WTC11 (cell line): ENCODE data around the gene HIP1R. TPM values are rescaled to one million over a fixed set of nuclear protein-coding genes. Genes with fewer than 3 reads are reported as not detected.

ENCODE experiments used
- ATAC-seq: fragments of 200-7000 bp; cut with Tn5 transposase; 2 replicates; pipeline ENCODE4 v1.10.0; 2021; ENCODE audit warnings: mild to moderate bottlenecking, moderate library complexity
- CTCF ChIA-PET: fragments of 300-600 bp; sonication (Branson Sonifier 250); formaldehyde crosslinking; loops from one replicate; lab custom pipeline; 2021; ENCODE audit warnings: antibody characterized with exemption; lab: Charles Lee
- POLR2A ChIA-PET: fragments of 350-600 bp; sonication (Branson Sonifier 250); formaldehyde crosslinking; loops from one replicate; lab custom pipeline; 2021; ENCODE audit warnings: antibody characterized with exemption; lab: Charles Lee
- DNase-seq: peaks from one replicate; pipeline ENCODE4 v3.0.0; 2021; ENCODE audit warnings: low spot score
- H3K27ac Mint-ChIP-seq: 2 replicates; pipeline ENCODE4 v1.8.0; 2021; ENCODE audit warnings: mixed read lengths
- H3K27me3 Mint-ChIP-seq: 2 replicates; pipeline ENCODE4 v1.8.0; 2021; ENCODE audit warnings: low read depth, mild to moderate bottlenecking, moderate library complexity, mixed read lengths
- H3K36me3 Mint-ChIP-seq: 2 replicates; pipeline ENCODE4 v1.8.0; 2021; ENCODE audit warnings: mixed read lengths
- H3K4me1 Mint-ChIP-seq: 2 replicates; pipeline ENCODE4 v1.8.0; 2022; ENCODE audit warnings: mixed read lengths
- H3K4me3 Mint-ChIP-seq: 2 replicates; pipeline ENCODE4 v1.8.0; 2021; ENCODE audit warnings: mild to moderate bottlenecking, moderate library complexity, mixed read lengths
- H3K9me3 Mint-ChIP-seq: 2 replicates; pipeline ENCODE4 v1.8.0; 2021; ENCODE audit warnings: mixed read lengths
- CBFB ChIP-seq: sonication (generic); formaldehyde crosslinking; IDR thresholded peaks from 2 replicates; pipeline ENCODE4 v1.8.1; 2022; ENCODE audit warnings: mild to moderate bottlenecking, low read depth, missing genetic modification reagents
- EMX1 ChIP-seq: fragments of 250-450 bp; sonication (Bioruptor Pico); IDR thresholded peaks from 2 replicates; pipeline ENCODE4 v1.8.0; 2021; ENCODE audit warnings: mild to moderate bottlenecking
- FOXP1 ChIP-seq: sonication (generic); formaldehyde crosslinking; IDR thresholded peaks from 2 replicates; pipeline ENCODE4 v1.8.0; 2022; ENCODE audit warnings: missing genetic modification reagents, mild to moderate bottlenecking, moderate library complexity, borderline replicate concordance
- IRF2 ChIP-seq: sonication (generic); formaldehyde crosslinking; IDR thresholded peaks from 2 replicates; pipeline ENCODE4 v1.8.0; 2022; ENCODE audit warnings: low read depth, missing genetic modification reagents, borderline replicate concordance
- KAT7 ChIP-seq: sonication (generic); formaldehyde crosslinking; IDR thresholded peaks from 2 replicates; pipeline ENCODE4 v1.8.1; 2023; ENCODE audit warnings: missing genetic modification reagents, mild to moderate bottlenecking, borderline replicate concordance
- MLX ChIP-seq: sonication (generic); formaldehyde crosslinking; IDR thresholded peaks from 2 replicates; pipeline ENCODE4 v1.8.1; 2023; ENCODE audit warnings: mild to moderate bottlenecking, missing genetic modification reagents, moderate library complexity
- MXD4 ChIP-seq: fragments of 250-450 bp; sonication (Bioruptor Pico); IDR thresholded peaks from 2 replicates; pipeline ENCODE4 v1.8.0; 2021; ENCODE audit warnings: mild to moderate bottlenecking, moderate library complexity, borderline replicate concordance
- NR1H2 ChIP-seq: sonication (generic); formaldehyde crosslinking; IDR thresholded peaks from 2 replicates; pipeline ENCODE4 v1.9.0; 2021; ENCODE audit warnings: mild to moderate bottlenecking, moderate library complexity, missing genetic modification reagents
- NR3C1 ChIP-seq: sonication (generic); formaldehyde crosslinking; conservative IDR thresholded peaks from 2 replicates; pipeline ENCODE4 v1.8.1; 2023; ENCODE audit warnings: low read depth, mild to moderate bottlenecking, missing genetic modification reagents
- OVOL2 ChIP-seq: fragments of 250-450 bp; sonication (Bioruptor Pico); IDR thresholded peaks from 2 replicates; pipeline ENCODE4 v1.9.0; 2021; ENCODE audit warnings: mild to moderate bottlenecking, borderline replicate concordance
- PRRX2 ChIP-seq: fragments of 250-450 bp; sonication (Bioruptor Pico); IDR thresholded peaks from 2 replicates; pipeline ENCODE4 v1.8.0; 2021; ENCODE audit warnings: mild to moderate bottlenecking
- RELA ChIP-seq: sonication (generic); formaldehyde crosslinking; IDR thresholded peaks from 2 replicates; pipeline ENCODE4 v1.8.1; 2022; ENCODE audit warnings: missing genetic modification reagents, mild to moderate bottlenecking, borderline replicate concordance
- SMAD4 ChIP-seq: sonication (generic); formaldehyde crosslinking; IDR thresholded peaks from 2 replicates; pipeline ENCODE4 v1.8.0; 2022; ENCODE audit warnings: mild to moderate bottlenecking, missing genetic modification reagents
- SP1 ChIP-seq: sonication (generic); formaldehyde crosslinking; conservative IDR thresholded peaks from 2 replicates; pipeline ENCODE4 v1.8.1; 2022; ENCODE audit warnings: missing genetic modification reagents
- ZNF121 ChIP-seq: sonication (generic); formaldehyde crosslinking; IDR thresholded peaks from 2 replicates; pipeline ENCODE4 v1.8.0; 2023; ENCODE audit warnings: missing genetic modification reagents
- ZNF423 ChIP-seq: fragments of 250-450 bp; sonication (Bioruptor Pico); IDR thresholded peaks from 2 replicates; pipeline ENCODE4 v2.1.2; 2022; ENCODE audit warnings: mild to moderate bottlenecking, moderate library complexity
- total RNA-seq: library from RNA; stranded (reverse); gene quantifications from 3 replicates; pipeline ENCODE4 v1.2.3, GENCODE V29; 2021
- TF ChIP-seq, protein P1 (sequence below): sonication (generic); formaldehyde crosslinking; IDR thresholded peaks from 2 replicates; pipeline ENCODE4 v1.8.0; 2023; ENCODE audit warnings: missing genetic modification reagents, mild to moderate bottlenecking, borderline replicate concordance
- TF ChIP-seq, protein P2 (sequence below): sonication (generic); formaldehyde crosslinking; IDR thresholded peaks from 2 replicates; pipeline ENCODE4 v1.8.1; 2022; ENCODE audit warnings: mild to moderate bottlenecking, missing genetic modification reagents, moderate library complexity, borderline replicate concordance
- TF ChIP-seq, protein P3 (sequence below): fragments of 250-450 bp; sonication (Bioruptor Pico); IDR thresholded peaks from 2 replicates; pipeline ENCODE4 v1.9.0; 2021; ENCODE audit warnings: mild to moderate bottlenecking, borderline replicate concordance

Gene HIP1R
- total RNA-seq, 1 experiment from 2014 or later = 45.2 TPM

DNA sequence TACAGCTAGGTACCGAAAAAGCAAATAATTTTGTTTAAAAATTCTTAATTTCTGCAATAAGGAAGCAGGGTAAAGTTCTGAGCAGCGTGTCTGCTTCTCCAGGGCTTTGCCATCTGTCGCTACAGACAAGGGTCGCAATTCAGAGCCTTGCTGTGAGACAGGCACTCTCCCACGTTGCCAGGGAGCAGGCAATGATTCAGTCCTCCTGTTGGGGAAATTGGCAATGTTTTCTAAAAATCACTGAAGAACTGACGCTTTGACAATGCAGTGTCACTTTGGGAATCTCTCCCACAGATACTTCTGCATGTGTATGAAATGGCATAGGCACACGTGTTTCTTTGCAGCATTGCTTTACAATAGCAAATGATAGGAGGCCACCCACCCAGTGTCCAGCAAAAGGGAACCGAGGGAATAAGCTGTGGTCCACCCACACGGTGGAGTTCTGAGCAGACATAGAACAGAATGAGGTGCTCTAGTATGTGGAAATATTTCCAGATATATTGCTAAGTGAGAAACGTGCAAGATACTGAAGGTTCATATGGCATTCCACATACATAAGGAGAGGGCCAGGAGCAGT lies 16.0 kb upstream of the HIP1R start (continued):
- no peak for TF ChIP-seq MLX (CRISPR knock-in tag)
- no peak for TF ChIP-seq SMAD4
- TF ChIP-seq, protein P1, sequence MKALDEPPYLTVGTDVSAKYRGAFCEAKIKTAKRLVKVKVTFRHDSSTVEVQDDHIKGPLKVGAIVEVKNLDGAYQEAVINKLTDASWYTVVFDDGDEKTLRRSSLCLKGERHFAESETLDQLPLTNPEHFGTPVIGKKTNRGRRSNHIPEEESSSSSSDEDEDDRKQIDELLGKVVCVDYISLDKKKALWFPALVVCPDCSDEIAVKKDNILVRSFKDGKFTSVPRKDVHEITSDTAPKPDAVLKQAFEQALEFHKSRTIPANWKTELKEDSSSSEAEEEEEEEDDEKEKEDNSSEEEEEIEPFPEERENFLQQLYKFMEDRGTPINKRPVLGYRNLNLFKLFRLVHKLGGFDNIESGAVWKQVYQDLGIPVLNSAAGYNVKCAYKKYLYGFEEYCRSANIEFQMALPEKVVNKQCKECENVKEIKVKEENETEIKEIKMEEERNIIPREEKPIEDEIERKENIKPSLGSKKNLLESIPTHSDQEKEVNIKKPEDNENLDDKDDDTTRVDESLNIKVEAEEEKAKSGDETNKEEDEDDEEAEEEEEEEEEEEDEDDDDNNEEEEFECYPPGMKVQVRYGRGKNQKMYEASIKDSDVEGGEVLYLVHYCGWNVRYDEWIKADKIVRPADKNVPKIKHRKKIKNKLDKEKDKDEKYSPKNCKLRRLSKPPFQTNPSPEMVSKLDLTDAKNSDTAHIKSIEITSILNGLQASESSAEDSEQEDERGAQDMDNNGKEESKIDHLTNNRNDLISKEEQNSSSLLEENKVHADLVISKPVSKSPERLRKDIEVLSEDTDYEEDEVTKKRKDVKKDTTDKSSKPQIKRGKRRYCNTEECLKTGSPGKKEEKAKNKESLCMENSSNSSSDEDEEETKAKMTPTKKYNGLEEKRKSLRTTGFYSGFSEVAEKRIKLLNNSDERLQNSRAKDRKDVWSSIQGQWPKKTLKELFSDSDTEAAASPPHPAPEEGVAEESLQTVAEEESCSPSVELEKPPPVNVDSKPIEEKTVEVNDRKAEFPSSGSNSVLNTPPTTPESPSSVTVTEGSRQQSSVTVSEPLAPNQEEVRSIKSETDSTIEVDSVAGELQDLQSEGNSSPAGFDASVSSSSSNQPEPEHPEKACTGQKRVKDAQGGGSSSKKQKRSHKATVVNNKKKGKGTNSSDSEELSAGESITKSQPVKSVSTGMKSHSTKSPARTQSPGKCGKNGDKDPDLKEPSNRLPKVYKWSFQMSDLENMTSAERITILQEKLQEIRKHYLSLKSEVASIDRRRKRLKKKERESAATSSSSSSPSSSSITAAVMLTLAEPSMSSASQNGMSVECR (CRISPR knock-in tag) = no peak
- TF ChIP-seq EMX1 (CRISPR knock-in tag) = no peak
- TF ChIP-seq IRF2 (CRISPR knock-in tag) = no peak
- TF ChIP-seq KAT7 = no peak
- TF ChIP-seq ZNF423 (CRISPR knock-in tag) = no peak

GRCh38 chr12:122820138-122820537 lies 15.1 kb upstream of the HIP1R start:
- no peak overlapping the region for H3K4me3 Mint-ChIP-seq
- no peak for ATAC-seq
- POLR2A ChIA-PET = no interaction called here

More at GRCh38 chr12:122820138-122820537, 15.1 kb upstream of the HIP1R start:
- peaks cover 4% of the 10 kb centered on the region; the same call in 1 of the 2 replicates for H3K9me3 Mint-ChIP-seq
- TF ChIP-seq CBFB (CRISPR knock-in tag) (no peak), FOXP1 (no peak), NR3C1 (no peak), RELA (CRISPR knock-in tag) (no peak), OVOL2 (CRISPR knock-in tag) (no peak), ZNF121 (CRISPR knock-in tag) (no peak), MXD4 (CRISPR knock-in tag) (no peak), PRRX2 (CRISPR knock-in tag) (no peak), NR1H2 (no peak), SP1 (CRISPR knock-in tag) (no peak)
- TF ChIP-seq, protein P2, sequence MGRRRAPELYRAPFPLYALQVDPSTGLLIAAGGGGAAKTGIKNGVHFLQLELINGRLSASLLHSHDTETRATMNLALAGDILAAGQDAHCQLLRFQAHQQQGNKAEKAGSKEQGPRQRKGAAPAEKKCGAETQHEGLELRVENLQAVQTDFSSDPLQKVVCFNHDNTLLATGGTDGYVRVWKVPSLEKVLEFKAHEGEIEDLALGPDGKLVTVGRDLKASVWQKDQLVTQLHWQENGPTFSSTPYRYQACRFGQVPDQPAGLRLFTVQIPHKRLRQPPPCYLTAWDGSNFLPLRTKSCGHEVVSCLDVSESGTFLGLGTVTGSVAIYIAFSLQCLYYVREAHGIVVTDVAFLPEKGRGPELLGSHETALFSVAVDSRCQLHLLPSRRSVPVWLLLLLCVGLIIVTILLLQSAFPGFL = no peak
- TF ChIP-seq, protein P3, sequence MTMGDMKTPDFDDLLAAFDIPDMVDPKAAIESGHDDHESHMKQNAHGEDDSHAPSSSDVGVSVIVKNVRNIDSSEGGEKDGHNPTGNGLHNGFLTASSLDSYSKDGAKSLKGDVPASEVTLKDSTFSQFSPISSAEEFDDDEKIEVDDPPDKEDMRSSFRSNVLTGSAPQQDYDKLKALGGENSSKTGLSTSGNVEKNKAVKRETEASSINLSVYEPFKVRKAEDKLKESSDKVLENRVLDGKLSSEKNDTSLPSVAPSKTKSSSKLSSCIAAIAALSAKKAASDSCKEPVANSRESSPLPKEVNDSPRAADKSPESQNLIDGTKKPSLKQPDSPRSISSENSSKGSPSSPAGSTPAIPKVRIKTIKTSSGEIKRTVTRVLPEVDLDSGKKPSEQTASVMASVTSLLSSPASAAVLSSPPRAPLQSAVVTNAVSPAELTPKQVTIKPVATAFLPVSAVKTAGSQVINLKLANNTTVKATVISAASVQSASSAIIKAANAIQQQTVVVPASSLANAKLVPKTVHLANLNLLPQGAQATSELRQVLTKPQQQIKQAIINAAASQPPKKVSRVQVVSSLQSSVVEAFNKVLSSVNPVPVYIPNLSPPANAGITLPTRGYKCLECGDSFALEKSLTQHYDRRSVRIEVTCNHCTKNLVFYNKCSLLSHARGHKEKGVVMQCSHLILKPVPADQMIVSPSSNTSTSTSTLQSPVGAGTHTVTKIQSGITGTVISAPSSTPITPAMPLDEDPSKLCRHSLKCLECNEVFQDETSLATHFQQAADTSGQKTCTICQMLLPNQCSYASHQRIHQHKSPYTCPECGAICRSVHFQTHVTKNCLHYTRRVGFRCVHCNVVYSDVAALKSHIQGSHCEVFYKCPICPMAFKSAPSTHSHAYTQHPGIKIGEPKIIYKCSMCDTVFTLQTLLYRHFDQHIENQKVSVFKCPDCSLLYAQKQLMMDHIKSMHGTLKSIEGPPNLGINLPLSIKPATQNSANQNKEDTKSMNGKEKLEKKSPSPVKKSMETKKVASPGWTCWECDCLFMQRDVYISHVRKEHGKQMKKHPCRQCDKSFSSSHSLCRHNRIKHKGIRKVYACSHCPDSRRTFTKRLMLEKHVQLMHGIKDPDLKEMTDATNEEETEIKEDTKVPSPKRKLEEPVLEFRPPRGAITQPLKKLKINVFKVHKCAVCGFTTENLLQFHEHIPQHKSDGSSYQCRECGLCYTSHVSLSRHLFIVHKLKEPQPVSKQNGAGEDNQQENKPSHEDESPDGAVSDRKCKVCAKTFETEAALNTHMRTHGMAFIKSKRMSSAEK (CRISPR knock-in tag) = no peak
- peaks cover 3% of the 10 kb centered on the region; the same call in 1 of the 2 replicates for H3K27me3 Mint-ChIP-seq
- no peak for DNase-seq
- H3K36me3 Mint-ChIP-seq = no peaks in the 10 kb centered on the region
- CTCF ChIA-PET = interaction anchor here (0.7 kb wide), 1 partner anchor 15 kb away, joined by 3 read pairs; no protein-coding TSS in a partner anchor
- no peak overlapping the region for H3K27ac Mint-ChIP-seq
- no peaks in the 10 kb centered on the region for H3K4me1 Mint-ChIP-seq
